ENCODE data around the gene ADGRE3. TPM values are rescaled to one million over a fixed set of nuclear protein-coding genes. Genes with fewer than 3 reads are reported as not detected.

ADGRE3 gene
- total and polyA plus RNA-seq, 2 of the 4 experiments (the other 2 are of a cell fraction) = not detected

DNA sequence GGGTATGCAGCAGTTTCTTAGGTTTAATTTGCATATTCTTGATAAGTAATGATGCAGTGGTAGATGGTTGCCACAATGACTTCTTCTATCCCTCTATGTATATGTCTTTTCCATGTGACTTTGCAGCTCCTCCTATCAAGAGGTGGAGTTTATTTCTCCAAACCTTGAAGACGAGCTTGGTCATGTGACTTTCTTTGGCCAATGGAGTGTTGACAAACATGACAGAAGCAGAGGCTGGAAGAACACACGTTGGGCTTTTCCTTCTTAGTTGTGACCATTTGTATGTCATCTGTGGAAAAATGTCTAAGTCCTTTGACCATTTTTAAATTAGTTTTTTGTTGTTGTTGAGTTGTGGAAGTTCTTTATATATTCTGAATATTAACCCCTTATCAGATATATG lies 47.5 kb upstream of the ADGRE3 start:
- TF ChIP-seq MAFK (IDR thresholded peaks at IDR 0.05; ENCODE audit: low read depth, low read length) (no peak), FOS (IDR thresholded peaks at IDR 0.05; ENCODE audit: low read depth, low read length) (no peak), MAZ (IDR thresholded peaks at IDR 0.05; ENCODE audit: borderline replicate concordance, low read depth, low read length) (no peak), RFX5 (IDR thresholded peaks at IDR 0.05; ENCODE audit: low read depth, low read length) (no peak), CHD1 (IDR thresholded peaks at IDR 0.05; ENCODE audit: low read depth, low read length) (no peak), SMC3 (IDR thresholded peaks at IDR 0.05; ENCODE audit: low read depth, low read length) (no peak)
- in situ Hi-C loops (cut with MboI; ENCODE audit: low sequenced_read_pairs) = no loop called here
- H3K4me3 ChIP-seq (ENCODE audit: insufficient read depth, low read depth, low read length) = no peak overlapping the region

More for the DNA sequence above, 47.5 kb upstream of the ADGRE3 start:
- Histone ChIP-seq H2AK5ac (ENCODE audit: low read depth, low read length) (no peak overlapping the region), H4K8ac (ENCODE audit: low read depth in 2 of 2, low read length in 2 of 2) (no peak overlapping the region), H2AFZ (replicated peaks; ENCODE audit: low read length, poor library complexity) (no peak overlapping the region), H4K20me1 (ENCODE audit: insufficient read depth, low read length) (no peaks in the 10 kb centered on the region), H3K79me1 (ENCODE audit: low read depth in 1 of 2, low read length in 2 of 2) (no peaks in the 10 kb centered on the region; a peak in 1 of 4 replicates), H3K4me1 (ENCODE audit: control insufficient read depth, insufficient read depth, low read length) (no peaks in the 10 kb centered on the region), H3K14ac (replicated peaks; ENCODE audit: low read depth, low read length) (no peak overlapping the region), H4K5ac (ENCODE audit: low read depth, low read length) (no peak overlapping the region), H2BK120ac (ENCODE audit: low read depth, low read length) (no peak overlapping the region), H2BK15ac (ENCODE audit: low read depth, low read length) (no peak overlapping the region), H2AK9ac (replicated peaks; ENCODE audit: low read depth, low read length, poor library complexity) (no peak overlapping the region), H3K36me3 (ENCODE audit: control insufficient read depth, insufficient read depth, low read length) (peaks cover 29% of the 10 kb centered on the region), H3K27ac (ENCODE audit: insufficient read depth, low read length) (no peak overlapping the region), H3K27me3 (ENCODE audit: control insufficient read depth, insufficient read depth, low read length) (no peaks in the 10 kb centered on the region), H3K56ac (ENCODE audit: extremely low read depth, insufficient read depth, low read length) (no peak overlapping the region), H3K23ac (ENCODE audit: low read depth, low read length) (no peak overlapping the region), H3K18ac (ENCODE audit: low read depth, low read length) (no peak overlapping the region), H4K91ac (ENCODE audit: insufficient read depth, low read depth, low read length) (no peak overlapping the region), H3K4me2 (ENCODE audit: low read depth, low read length) (no peak overlapping the region), H3K4ac (ENCODE audit: low read depth, low read length) (no peak overlapping the region), H3K9me3 (ENCODE audit: control insufficient read depth, insufficient read depth, low read length) (peaks cover 58% of the 10 kb centered on the region), H3K9me1 (ENCODE audit: insufficient read depth, low read length) (no peaks in the 10 kb centered on the region), H2BK5ac (ENCODE audit: low read depth, low read length, poor library complexity, severe bottlenecking) (no peak overlapping the region), H2BK20ac (ENCODE audit: low read depth, low read length) (no peak overlapping the region), H3K9ac (ENCODE audit: low read depth, low read length) (no peak overlapping the region)
- 67% methylated on average over 1 of the region's 2 CpGs; no CpG with 5 or more reads in 1 of the 2 experiments for WGBS, 2 experiments (ENCODE audit: extremely low coverage in 2 of 2, insufficient read length in 1 of 2)
- ChIA-PET POLR2A (ENCODE audit: unreplicated experiment) (interaction anchor here (0.6 kb wide), 1 partner anchor 25 kb away, joined by 3 read pairs; no protein-coding TSS in a partner anchor), CTCF (no interaction called here)
- no peak for DNase-seq
- dilution Hi-C loops (cut with HindIII; ENCODE audit: low sequenced_read_pairs, unreplicated experiment) (no loop called here), intact Hi-C loops (cut with micrococcal nuclease) (no loop called here)
- no TSS peak for BruUV-seq (replicated peaks)
- no peak for ATAC-seq (ENCODE audit: low read depth)
